Mononuclear cell (primary cell): ENCODE results near the gene RNF213. TPM values are rescaled to one million over a fixed set of nuclear protein-coding genes. Genes with fewer than 3 reads are reported as not detected.
"Not testable (repeated sequence)": the region's sequence is repeated elsewhere in the genome, so short reads cannot be mapped to it uniquely, and the experiment has no call there.

Source experiments
- H3K27me3 ChIP-seq: 2 replicates; pipeline ENCODE4 v1.6.0; 2011; ENCODE audit warnings: low read length, control low read depth; ENCODE audit not compliant: insufficient read depth
- H3K4me1 ChIP-seq: 2 replicates; pipeline ENCODE4 v1.5.1; 2011; ENCODE audit warnings: mild to moderate bottlenecking, low read length, control low read depth; ENCODE audit not compliant: insufficient read depth
- H3K4me3 ChIP-seq: 2 replicates; pipeline ENCODE4 v1.5.1; 2011; ENCODE audit warnings: mild to moderate bottlenecking, low read length, moderate library complexity
- H3K9me3 ChIP-seq: 2 replicates; pipeline ENCODE4 v1.5.1; 2011; ENCODE audit warnings: low read depth, mild to moderate bottlenecking, control low read depth, low read length
- total RNA-seq: library from RNA; depleted of rRNA; stranded (reverse); fragments of >200 nt; gene quantifications from one replicate; pipeline ENCODE4 v1.2.3, GENCODE V29; 2012

The RNF213 gene
- total RNA-seq, 1 donor = 234 TPM

- Histone ChIP-seq H3K27me3 (no peaks in the 10 kb centered on the region), H3K4me1 (no peaks in the 10 kb centered on the region), H3K4me3 (no peak overlapping the region), H3K9me3 (no peaks in the 10 kb centered on the region)
Observed at GRCh38 chr17:80317706-80317980, 57.0 kb downstream of the RNF213 start.

DNA sequence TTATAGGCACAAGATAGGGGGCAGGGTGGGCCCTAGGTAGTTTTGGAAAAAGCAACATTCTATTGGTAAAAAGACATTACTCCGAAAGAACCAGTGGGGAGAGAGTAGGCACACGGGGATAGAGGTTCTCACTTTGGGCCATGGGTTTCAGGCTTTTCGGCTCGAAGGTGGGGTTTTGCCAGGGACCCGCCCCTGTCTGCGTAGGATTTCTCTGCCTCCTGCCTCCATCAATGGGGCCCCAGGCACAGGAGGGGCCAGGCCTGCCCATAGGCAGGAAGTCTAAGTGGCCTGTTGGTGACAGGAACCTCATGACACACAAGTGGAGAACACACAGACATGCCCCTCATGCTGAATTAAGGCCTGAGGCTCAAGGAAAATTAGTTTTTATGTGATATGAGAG lies 57.5 kb downstream of the RNF213 start:
- H3K4me3 ChIP-seq = no peak overlapping the region
- no peaks in the 10 kb centered on the region for H3K4me1 ChIP-seq
- H3K27me3 ChIP-seq = no peaks in the 10 kb centered on the region
- H3K9me3 ChIP-seq = no peaks in the 10 kb centered on the region

- H3K27me3 ChIP-seq = no peaks in the 10 kb centered on the region
- no peak overlapping the region for H3K4me3 ChIP-seq
- no peaks in the 10 kb centered on the region for H3K9me3 ChIP-seq
- H3K4me1 ChIP-seq = no peaks in the 10 kb centered on the region
Observed at GRCh38 chr17:80319262-80319998, 58.8 kb downstream of the RNF213 start.

- Histone ChIP-seq H3K4me3 (no peak overlapping the region), H3K27me3 (no peaks in the 10 kb centered on the region), H3K4me1 (no peaks in the 10 kb centered on the region), H3K9me3 (no peaks in the 10 kb centered on the region)
Observed at GRCh38 chr17:80319999-80320344, 59.3 kb downstream of the RNF213 start.

- Histone ChIP-seq H3K27me3 (no peaks in the 10 kb centered on the region), H3K9me3 (no peaks in the 10 kb centered on the region), H3K4me1 (no peaks in the 10 kb centered on the region), H3K4me3 (no peak overlapping the region)
Observed at GRCh38 chr17:80320496-80320895, 59.8 kb downstream of the RNF213 start.

DNA sequence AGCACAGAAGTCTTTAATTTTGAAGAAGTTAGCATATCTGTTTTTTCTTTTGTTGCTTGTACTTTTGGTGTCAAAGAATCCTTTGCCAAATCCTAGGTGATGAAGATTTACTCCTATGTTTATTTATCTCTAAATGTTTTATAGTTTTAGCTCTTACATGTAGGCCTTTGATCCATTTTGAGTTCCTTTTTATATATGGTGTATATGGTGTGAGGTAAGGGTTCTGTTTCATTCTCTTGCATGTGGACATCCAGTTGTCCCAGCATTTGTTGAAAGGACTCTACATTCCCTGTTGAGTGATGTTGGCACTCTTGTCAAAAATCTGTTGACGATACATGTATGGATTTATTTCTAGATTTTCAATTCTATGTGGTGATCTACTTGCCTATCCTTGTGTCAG lies 62.2 kb downstream of the RNF213 start:
- Histone ChIP-seq H3K4me3 (no peak overlapping the region), H3K27me3 (no peaks in the 10 kb centered on the region), H3K4me1 (peaks cover 5% of the 10 kb centered on the region), H3K9me3 (no peaks in the 10 kb centered on the region)

DNA sequence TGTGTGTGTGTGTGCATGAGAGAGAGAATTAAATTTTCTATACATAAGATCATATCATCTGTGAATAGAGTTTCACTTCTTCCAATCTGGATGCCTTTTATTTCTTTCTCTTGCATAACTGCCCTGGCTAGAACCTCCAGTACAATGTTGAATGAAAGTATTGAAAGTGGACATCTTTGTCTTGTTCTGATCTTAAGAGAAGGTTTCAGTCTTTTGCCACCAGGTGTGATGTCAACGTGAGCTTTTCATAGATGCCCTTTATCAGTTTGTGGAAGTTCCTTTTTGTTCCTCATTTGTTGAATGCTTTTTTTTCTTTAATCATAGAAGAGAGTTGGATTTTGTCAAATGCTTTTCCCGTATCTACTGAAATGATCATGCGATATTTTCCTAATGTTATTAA lies 63.3 kb downstream of the RNF213 start:
- Histone ChIP-seq H3K4me1 (peaks cover 5% of the 10 kb centered on the region), H3K27me3 (no peaks in the 10 kb centered on the region), H3K9me3 (no peaks in the 10 kb centered on the region), H3K4me3 (no peak overlapping the region)

GRCh38 chr17:80327518-80327917 lies 66.9 kb downstream of the RNF213 start:
- H3K4me1 ChIP-seq = peaks cover 5% of the 10 kb centered on the region
- H3K9me3 ChIP-seq = no peaks in the 10 kb centered on the region
- H3K4me3 ChIP-seq = no peak overlapping the region
- no peaks in the 10 kb centered on the region for H3K27me3 ChIP-seq

DNA sequence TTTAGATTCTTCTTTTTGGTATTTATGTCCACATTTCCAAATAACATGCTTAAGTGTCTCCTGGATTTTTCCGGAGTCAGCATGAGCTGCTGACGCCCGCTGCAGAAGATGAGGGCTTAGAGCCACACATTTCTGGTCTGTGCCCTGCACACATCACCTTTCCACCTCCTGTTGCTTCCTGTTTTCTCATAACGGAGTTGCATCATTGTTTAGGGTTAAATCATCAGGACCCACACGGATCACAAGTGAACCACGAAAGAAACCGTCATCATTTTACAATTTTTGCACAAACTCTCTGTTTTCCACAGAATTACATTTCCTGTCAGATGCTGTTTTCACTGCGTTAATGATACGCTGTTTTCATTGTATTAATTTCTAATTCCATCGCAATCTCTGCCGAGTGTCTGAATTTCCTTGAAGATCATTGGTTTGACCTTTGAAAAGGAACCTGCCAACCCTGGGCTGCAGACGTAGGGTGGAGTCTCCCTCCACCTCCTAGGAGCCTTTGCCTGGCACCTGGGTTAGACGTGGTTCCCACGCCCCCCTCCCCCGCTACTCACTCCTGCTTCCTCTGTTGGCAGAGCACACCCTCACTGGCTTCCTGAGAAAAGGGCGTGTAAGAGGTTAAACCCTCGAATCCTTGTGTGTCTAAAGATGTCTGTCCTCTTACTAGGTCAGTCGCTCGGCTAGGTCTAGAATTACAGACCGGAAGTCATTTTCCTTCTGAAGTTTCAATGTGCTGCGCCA lies 68.2 kb downstream of the RNF213 start:
- Histone ChIP-seq H3K4me3 (no peak overlapping the region), H3K27me3 (no peaks in the 10 kb centered on the region), H3K9me3 (no peaks in the 10 kb centered on the region), H3K4me1 (peaks cover 5% of the 10 kb centered on the region)

GRCh38 chr17:80329421-80329820 lies 68.8 kb downstream of the RNF213 start:
- not testable (repeated sequence) for H3K27me3 ChIP-seq, H3K4me3 ChIP-seq, H3K9me3 ChIP-seq, H3K4me1 ChIP-seq

GRCh38 chr17:80330276-80330675 lies 69.6 kb downstream of the RNF213 start:
- Histone ChIP-seq H3K9me3 (no peaks in the 10 kb centered on the region), H3K4me1 (peaks cover 5% of the 10 kb centered on the region), H3K27me3 (no peaks in the 10 kb centered on the region), H3K4me3 (no peak overlapping the region)

DNA sequence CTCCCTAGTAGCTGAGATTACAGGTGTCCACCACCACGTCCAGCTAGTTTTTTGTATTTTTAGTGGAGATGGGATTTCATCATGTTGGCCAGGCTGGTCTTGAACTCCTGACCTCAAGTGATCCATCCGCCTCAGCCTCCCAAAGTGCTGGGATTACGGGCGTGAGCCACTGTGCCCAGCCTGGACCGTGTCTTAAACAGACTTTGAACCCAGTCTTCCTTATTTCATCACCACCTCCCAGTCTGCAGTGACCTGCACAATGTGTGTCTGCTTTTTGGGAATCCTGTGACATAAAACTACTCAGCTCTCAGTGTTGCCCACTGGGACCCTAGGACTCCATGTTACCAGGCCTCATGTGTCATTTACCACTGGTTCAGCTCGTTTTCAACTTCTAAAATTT lies 70.3 kb downstream of the RNF213 start:
- H3K4me3 ChIP-seq, H3K27me3 ChIP-seq, H3K4me1 ChIP-seq, H3K9me3 ChIP-seq: not testable (repeated sequence)

DNA sequence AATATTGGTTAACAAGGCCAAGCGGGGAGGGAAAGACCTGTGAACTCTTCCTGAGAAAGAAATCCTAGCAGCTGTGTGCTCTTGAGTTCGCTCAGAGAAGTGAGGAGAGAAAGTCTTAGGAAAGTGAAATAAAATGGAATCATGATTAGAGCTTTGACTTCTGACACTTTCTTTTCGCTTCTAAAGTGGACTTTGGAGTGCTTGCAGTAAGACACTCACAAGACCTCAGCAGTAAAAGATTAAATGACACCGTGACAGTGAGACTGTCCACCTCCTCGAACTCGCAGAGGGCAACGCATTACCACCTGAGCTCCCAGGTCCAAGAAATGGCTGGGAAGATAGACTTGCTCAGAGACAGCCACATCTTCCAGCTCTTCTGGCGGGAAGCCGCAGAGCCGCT lies 71.2 kb downstream of the RNF213 start:
- Histone ChIP-seq H3K9me3 (no peaks in the 10 kb centered on the region), H3K4me3 (no peak overlapping the region), H3K27me3 (no peaks in the 10 kb centered on the region), H3K4me1 (peaks cover 5% of the 10 kb centered on the region)

- Histone ChIP-seq H3K27me3 (no peaks in the 10 kb centered on the region), H3K4me1 (no peaks in the 10 kb centered on the region), H3K4me3 (no peak overlapping the region), H3K9me3 (no peaks in the 10 kb centered on the region)
Observed at GRCh38 chr17:80337195-80337895, 76.7 kb downstream of the RNF213 start.

DNA sequence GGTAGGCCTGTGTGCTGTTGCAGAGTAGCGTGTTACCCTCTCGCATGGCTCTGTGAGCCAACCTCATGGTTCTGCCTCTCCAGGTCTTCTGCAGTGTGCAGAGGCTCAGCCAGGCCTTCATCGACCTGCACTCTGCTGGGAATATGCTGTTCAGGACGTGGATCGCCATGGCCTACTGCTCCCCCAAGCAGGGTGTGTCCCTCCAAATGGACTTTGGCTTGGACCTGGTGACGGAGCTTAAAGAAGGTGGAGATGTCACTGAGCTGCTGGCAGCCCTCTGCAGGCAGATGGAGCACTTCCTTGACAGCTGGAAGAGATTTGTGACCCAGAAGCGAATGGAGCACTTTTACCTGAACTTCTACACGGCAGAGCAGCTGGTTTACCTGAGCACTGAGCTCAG lies 78.5 kb downstream of the RNF213 start:
- H3K9me3 ChIP-seq = no peaks in the 10 kb centered on the region
- H3K27me3 ChIP-seq = no peaks in the 10 kb centered on the region
- no peaks in the 10 kb centered on the region for H3K4me1 ChIP-seq
- no peak overlapping the region for H3K4me3 ChIP-seq
